GM06990 (cell line): Measurements from ENCODE around the gene PPM1B.

ENCODE experiments used
- DNase-seq: peaks from one replicate; pipeline ENCODE4 v3.0.0-alpha.2; 2011; ENCODE audit not compliant: insufficient read length; ENCODE audit errors: extremely low read depth
- H3K27me3 ChIP-seq: replicated peaks from 2 replicates; pipeline ENCODE4 v1.6.0; 2011; ENCODE audit warnings: low read length; ENCODE audit not compliant: control insufficient read depth, insufficient read depth
- H3K36me3 ChIP-seq: 2 replicates; pipeline ENCODE4 v1.5.1; 2011; ENCODE audit warnings: low read length; ENCODE audit not compliant: control insufficient read depth, insufficient read depth
- H3K4me3 ChIP-seq: replicated peaks from 2 replicates; pipeline ENCODE4 v1.5.1; 2011; ENCODE audit warnings: low read depth, mild to moderate bottlenecking, control low read depth, low read length
- TF ChIP-seq, protein P1 (sequence below): IDR thresholded peaks from 2 replicates; pipeline ENCODE4 v1.5.1; 2011; ENCODE audit warnings: low read length, control low read depth, mild to moderate bottlenecking, inconsistent platforms; ENCODE audit not compliant: insufficient read depth, poor library complexity, severe bottlenecking

PPM1B gene

DNA sequence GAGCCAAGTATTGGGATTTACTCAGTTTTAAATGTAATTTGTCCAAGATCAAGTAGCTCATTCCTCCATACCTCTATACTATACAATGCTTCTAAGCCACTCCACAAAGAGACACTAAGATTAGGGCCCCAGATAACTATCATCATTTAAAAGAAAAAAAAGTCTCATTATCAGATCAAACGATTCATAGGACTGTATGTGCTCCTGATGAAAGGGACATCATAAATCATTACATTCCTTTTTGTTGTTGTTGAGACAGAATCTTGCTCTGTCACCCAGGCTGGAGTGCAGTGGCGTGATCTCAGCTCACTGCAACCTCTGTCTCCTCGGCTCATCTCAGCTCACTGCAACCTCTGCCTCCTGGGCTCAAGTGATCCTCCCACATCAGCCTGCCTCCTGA lies 104.4 kb downstream of the PPM1B start:
- no peak for DNase-seq
- H3K4me3 ChIP-seq, result no peak overlapping the region
- H3K27me3 ChIP-seq, result no peaks in the 10 kb centered on the region
- TF ChIP-seq, protein P1, sequence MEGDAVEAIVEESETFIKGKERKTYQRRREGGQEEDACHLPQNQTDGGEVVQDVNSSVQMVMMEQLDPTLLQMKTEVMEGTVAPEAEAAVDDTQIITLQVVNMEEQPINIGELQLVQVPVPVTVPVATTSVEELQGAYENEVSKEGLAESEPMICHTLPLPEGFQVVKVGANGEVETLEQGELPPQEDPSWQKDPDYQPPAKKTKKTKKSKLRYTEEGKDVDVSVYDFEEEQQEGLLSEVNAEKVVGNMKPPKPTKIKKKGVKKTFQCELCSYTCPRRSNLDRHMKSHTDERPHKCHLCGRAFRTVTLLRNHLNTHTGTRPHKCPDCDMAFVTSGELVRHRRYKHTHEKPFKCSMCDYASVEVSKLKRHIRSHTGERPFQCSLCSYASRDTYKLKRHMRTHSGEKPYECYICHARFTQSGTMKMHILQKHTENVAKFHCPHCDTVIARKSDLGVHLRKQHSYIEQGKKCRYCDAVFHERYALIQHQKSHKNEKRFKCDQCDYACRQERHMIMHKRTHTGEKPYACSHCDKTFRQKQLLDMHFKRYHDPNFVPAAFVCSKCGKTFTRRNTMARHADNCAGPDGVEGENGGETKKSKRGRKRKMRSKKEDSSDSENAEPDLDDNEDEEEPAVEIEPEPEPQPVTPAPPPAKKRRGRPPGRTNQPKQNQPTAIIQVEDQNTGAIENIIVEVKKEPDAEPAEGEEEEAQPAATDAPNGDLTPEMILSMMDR, result no peak
- no peaks in the 10 kb centered on the region for H3K36me3 ChIP-seq

DNA sequence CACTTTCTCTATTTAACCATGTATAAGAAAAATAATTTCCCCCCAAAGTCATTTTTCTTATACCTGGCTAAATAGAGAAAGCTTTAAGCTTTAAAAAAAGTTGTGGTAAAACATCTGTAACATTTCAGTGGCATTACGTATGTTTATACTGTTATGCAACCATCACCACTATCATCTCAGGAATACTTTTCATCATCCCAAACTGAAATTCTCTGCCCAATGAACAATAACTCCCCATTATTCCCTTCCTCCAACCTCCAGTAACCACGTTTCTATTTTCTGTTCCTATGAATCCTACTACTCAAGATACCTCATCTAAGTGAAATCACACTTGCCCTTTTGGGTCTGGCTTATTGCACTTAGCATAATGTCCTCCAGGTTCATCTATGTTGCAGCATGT lies 104.9 kb downstream of the PPM1B start:
- H3K27me3 ChIP-seq, result no peaks in the 10 kb centered on the region
- TF ChIP-seq, protein P1, result no peak
- no peak for DNase-seq
- H3K4me3 ChIP-seq, result no peak overlapping the region
- no peaks in the 10 kb centered on the region for H3K36me3 ChIP-seq

DNA sequence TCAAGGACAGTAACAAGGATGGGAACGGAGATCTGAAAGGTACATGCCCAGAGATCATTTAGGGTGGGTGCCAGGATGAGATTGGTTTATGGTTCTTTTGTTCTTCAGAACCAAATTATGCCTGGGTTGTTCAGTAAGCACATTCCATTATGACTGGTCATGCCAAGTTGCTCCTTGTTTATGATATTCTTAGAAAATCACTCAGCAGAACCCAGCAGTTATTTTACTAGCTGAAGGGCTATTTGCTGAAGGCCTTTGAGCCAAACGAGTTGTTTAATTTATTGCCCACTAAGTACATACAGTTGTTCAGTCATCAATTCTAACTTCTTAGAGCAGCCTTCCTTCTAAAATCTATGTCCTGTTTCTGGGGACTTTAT lies 107.2 kb downstream of the PPM1B start:
- H3K27me3 ChIP-seq, result no peaks in the 10 kb centered on the region
- H3K36me3 ChIP-seq, result no peaks in the 10 kb centered on the region
- no peak for DNase-seq
- TF ChIP-seq, protein P1, result no peak
- no peak overlapping the region for H3K4me3 ChIP-seq

DNA sequence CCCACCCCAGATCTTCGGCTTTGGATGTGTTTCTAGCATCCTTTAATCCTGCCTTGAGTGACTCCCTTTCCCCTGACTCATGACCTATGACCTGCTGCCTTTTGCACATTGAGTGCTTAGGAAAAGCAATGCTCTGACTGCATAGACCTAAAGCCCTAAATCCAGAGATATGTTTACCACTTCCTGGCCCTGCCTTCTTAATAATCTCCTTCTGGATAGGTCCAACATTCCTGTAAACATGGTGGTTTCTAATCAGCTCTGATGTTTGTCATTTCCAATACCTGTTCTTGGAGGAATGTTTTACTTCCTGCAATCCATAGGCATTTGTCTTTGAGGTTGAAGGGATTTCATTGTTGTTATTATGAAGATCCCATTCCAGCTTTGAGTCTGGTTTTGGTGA lies 108.9 kb downstream of the PPM1B start:
- Histone ChIP-seq H3K4me3 (no peak overlapping the region), H3K27me3 (no peaks in the 10 kb centered on the region), H3K36me3 (no peaks in the 10 kb centered on the region)
- no peak for DNase-seq
- TF ChIP-seq, protein P1, result no peak

DNA sequence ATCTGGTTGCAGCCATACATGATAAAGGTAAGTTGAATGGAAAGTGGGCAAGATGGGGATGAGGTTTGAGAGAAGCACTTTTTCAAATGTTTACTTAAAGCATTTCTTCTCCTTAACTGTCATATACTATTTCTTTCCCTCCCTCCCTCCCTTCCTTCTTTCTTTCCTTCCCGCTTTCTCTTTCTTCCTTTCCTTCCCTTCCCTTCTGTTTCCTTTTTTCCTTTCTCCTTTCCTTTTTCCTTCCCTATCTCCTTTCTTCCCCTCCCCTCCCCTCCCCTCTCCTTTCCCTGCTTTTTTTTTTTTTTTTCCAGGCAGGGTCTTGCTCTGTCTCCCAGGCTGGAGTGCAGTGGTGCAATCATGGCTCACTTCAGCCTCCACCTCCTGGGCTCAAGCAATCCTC lies 112.2 kb downstream of the PPM1B start:
- DNase-seq, result no peak
- TF ChIP-seq, protein P1, result no peak
- Histone ChIP-seq H3K4me3 (no peak overlapping the region), H3K27me3 (no peaks in the 10 kb centered on the region; the same call in 1 of the 2 replicates), H3K36me3 (no peaks in the 10 kb centered on the region)
